Sigmoid colon (tissue), 7 donors: Measurements from ENCODE around the gene WNT7A. TPM values are rescaled to one million over a fixed set of nuclear protein-coding genes. Genes with fewer than 3 reads are reported as not detected.
A peak's percentile ranks its signal among the peaks of the same experiment; 100 is the strongest.

Experiments
- DNase-seq: peaks from one replicate; pipeline ENCODE4 v3.0.0-alpha.2; 2019
- H3K27ac ChIP-seq, 4 donors: fragments of 200-600 bp; sonication (generic); one replicate each; pipeline ENCODE4 v1.5.1; 2016 to 2019; ENCODE audit warnings: mild to moderate bottlenecking in 1 of 4
- H3K27me3 ChIP-seq, 3 donors: fragments of 200-600 bp; sonication (generic); one replicate each; pipeline ENCODE4 v1.5.1; 2019; ENCODE audit warnings: mild to moderate bottlenecking in 1 of 3
- H3K36me3 ChIP-seq, 4 donors: fragments of 200-600 bp; sonication (generic); one replicate each; pipeline ENCODE4 v1.5.1; 2016 to 2019
- H3K4me1 ChIP-seq, 4 donors: fragments of 200-600 bp; sonication (generic); one replicate each; pipeline ENCODE4 v1.5.1; 2017 to 2019
- H3K4me3 ChIP-seq, 4 donors: fragments of 200-600 bp; sonication (generic); one replicate each; pipeline ENCODE4 v1.5.1; 2017 to 2019; ENCODE audit warnings: mild to moderate bottlenecking in 2 of 4, moderate library complexity in 1 of 4
- H3K9me3 ChIP-seq, 4 donors: fragments of 200-600 bp in 3 of 4; sonication (generic) in 3 of 4; one replicate each; pipeline versions ENCODE4 v1.5.1 to v1.6.1; 2013 to 2019
- CTCF ChIP-seq, 4 experiments: fragments of 450-650 bp in 3 of 4; fragments of 200-600 bp in 1 of 4; IDR thresholded peaks; one replicate each; pipeline ENCODE4 v1.5.1; 2016 to 2019; ENCODE audit warnings: antibody characterized with exemption in 4 of 4, mild to moderate bottlenecking in 3 of 4, moderate library complexity in 2 of 4
- EP300 ChIP-seq, 4 donors: sonication (generic); formaldehyde crosslinking; IDR thresholded peaks; one replicate each; pipeline ENCODE4 v1.6.1; 2017; ENCODE audit warnings: antibody characterized with exemption in 4 of 4
- POLR2A ChIP-seq, 2 donors: fragments of 450-650 bp; IDR thresholded peaks; one replicate each; pipeline ENCODE4 v1.6.1; 2016; ENCODE audit warnings: antibody characterized with exemption in 2 of 2, mild to moderate bottlenecking in 2 of 2, moderate library complexity in 2 of 2
- POLR2AphosphoS5 ChIP-seq, 4 donors: sonication (generic); formaldehyde crosslinking; IDR thresholded peaks; one replicate each; pipeline ENCODE4 v1.6.1; 2017; ENCODE audit warnings: antibody characterized with exemption in 4 of 4
- WGBS, 2 donors: extraction: QIAGEN DNeasy Blood & Tissue Kit; methylation state at CpG; one replicate each; pipeline ENCODE4 v1.1.7; 2013; 5-methylcytosine and 5-hydroxymethylcytosine counted together
- intact Hi-C: fragments of 100-400 bp; cut with DNase I; formaldehyde crosslinking; loops from one replicate; pipeline ENCODE4 v1.15.1; 2023
- polyA plus RNA-seq, 3 donors: library from polyadenylated mRNA; stranded (reverse); fragments of 200-250 nt; gene quantifications; one replicate each; pipeline ENCODE4 v1.2.3, GENCODE V29; 2013
- total RNA-seq, 4 donors: library from RNA; depleted of rRNA; stranded (reverse); fragments of >200 nt; gene quantifications; one replicate each; pipeline ENCODE4 v1.1.0, GENCODE V29; 2016
- donor health status: healthy with polysubstance abuse.
- donor health status: Bipolar disorder and iron deficiency.
- donor health status: healthy.

Gene WNT7A
- total and polyA plus RNA-seq, 7 donors = 0.03 TPM; not detected in 6

- no peak for DNase-seq
- H3K4me1 ChIP-seq = peaks cover 0 to 33% (median 29%) of the 10 kb centered on the region in 4 donors
- no peak overlapping the region for H3K27ac ChIP-seq
- H3K36me3 ChIP-seq = no peaks in the 10 kb centered on the region
- peak overlapping the region in 3 of 4 donors; percentile 14 to 38 (median 33) for H3K4me3 ChIP-seq
- TF ChIP-seq EP300 (IDR thresholded peaks at IDR 0.05) = no peak
- no peak for TF ChIP-seq CTCF (IDR thresholded peaks at IDR 0.05)
- TF ChIP-seq POLR2AphosphoS5 (IDR thresholded peaks at IDR 0.05) = no peak
- no peak for TF ChIP-seq POLR2A (IDR thresholded peaks at IDR 0.05)
- H3K27me3 ChIP-seq = peaks cover 29 to 75% (median 45%) of the 10 kb centered on the region in 3 donors
- H3K9me3 ChIP-seq = peaks cover 0 to 1% (median 0%) of the 10 kb centered on the region in 4 donors
- 2% methylated on average over 66 of the region's 66 CpGs for WGBS, 2 donors
- intact Hi-C loops = no loop called here
These were observed 1.4 kb downstream of the WNT7A start for GRCh38 chr3:13878281-13879101.

- no peak overlapping the region for H3K27ac ChIP-seq
- peak overlapping the region in 3 of 4 donors; percentile 14 to 38 (median 33) for H3K4me3 ChIP-seq
- H3K9me3 ChIP-seq = peaks cover 0 to 1% (median 0%) of the 10 kb centered on the region in 4 donors
- H3K4me1 ChIP-seq = peaks cover 0 to 33% (median 29%) of the 10 kb centered on the region in 4 donors
- 7 to 9% methylated on average over 25 of the region's 25 CpGs for WGBS, 2 donors
- H3K36me3 ChIP-seq = no peaks in the 10 kb centered on the region
- intact Hi-C loops = no loop called here
- peaks cover 29 to 75% (median 45%) of the 10 kb centered on the region in 3 donors for H3K27me3 ChIP-seq
- no peak for DNase-seq
- no peak for TF ChIP-seq POLR2A (IDR thresholded peaks at IDR 0.05)
- TF ChIP-seq CTCF (IDR thresholded peaks at IDR 0.05) = no peak
- no peak for TF ChIP-seq POLR2AphosphoS5 (IDR thresholded peaks at IDR 0.05)
- no peak for TF ChIP-seq EP300 (IDR thresholded peaks at IDR 0.05)
These were observed 2.0 kb downstream of the WNT7A start for GRCh38 chr3:13877911-13878280.

- H3K27me3 ChIP-seq = peaks cover 29 to 65% (median 45%) of the 10 kb centered on the region in 3 donors
- no peak for DNase-seq
- WGBS, 2 donors = 43 to 72% methylated on average over 6 of the region's 6 CpGs
These were observed 3.3 kb downstream of the WNT7A start for GRCh38 chr3:13876451-13877100.

GRCh38 chr3:13874891-13875290 lies 5.0 kb downstream of the WNT7A start:
- TF ChIP-seq POLR2A (IDR thresholded peaks at IDR 0.05) (no peak), POLR2AphosphoS5 (IDR thresholded peaks at IDR 0.05) (no peak), EP300 (IDR thresholded peaks at IDR 0.05) (no peak), CTCF (IDR thresholded peaks at IDR 0.05) (no peak)
- WGBS, 2 donors = 83% methylated on average over 16 of the region's 16 CpGs
- intact Hi-C loops = no loop called here
- H3K9me3 ChIP-seq = peaks cover 0 to 11% (median 0%) of the 10 kb centered on the region in 4 donors
- no peak for DNase-seq
- no peak overlapping the region for H3K4me3 ChIP-seq
- H3K36me3 ChIP-seq = no peaks in the 10 kb centered on the region
- peaks cover 0 to 23% (median 21%) of the 10 kb centered on the region in 4 donors for H3K4me1 ChIP-seq
- H3K27me3 ChIP-seq = peaks cover 17 to 49% (median 29%) of the 10 kb centered on the region in 3 donors
- H3K27ac ChIP-seq = no peak overlapping the region

More at GRCh38 chr3:13876451-13877100, 3.3 kb downstream of the WNT7A start:
- Histone ChIP-seq H3K4me3 (no peak overlapping the region), H3K36me3 (no peaks in the 10 kb centered on the region), H3K4me1 (peaks cover 0 to 33% (median 29%) of the 10 kb centered on the region in 4 donors), H3K27ac (no peak overlapping the region), H3K9me3 (no peaks in the 10 kb centered on the region)
- TF ChIP-seq CTCF (IDR thresholded peaks at IDR 0.05) = no peak
- TF ChIP-seq POLR2AphosphoS5 (IDR thresholded peaks at IDR 0.05) = no peak
- TF ChIP-seq POLR2A (IDR thresholded peaks at IDR 0.05) = no peak
- no peak for TF ChIP-seq EP300 (IDR thresholded peaks at IDR 0.05)
- intact Hi-C loops = no loop called here
